ENCODE data around the gene TMEM174.

TMEM174 gene

GRCh38 chr5:73139485-73139884 is 33.5 kb upstream of the TMEM174 start:
- H3K14ac ChIP-seq (ENCODE audit: low read length), result no peak overlapping the region
- peaks cover 0 to 12% (median 0%) of the 10 kb centered on the region in 3 experiments for H3K27me3 ChIP-seq (ENCODE audit: control insufficient read depth in 3 of 3, insufficient read depth in 3 of 3, low read depth in 1 of 3, low read length in 3 of 3)
- no peak overlapping the region for H2BK5ac ChIP-seq (ENCODE audit: low read length)
- DNase-seq (ENCODE audit: low spot score), result no peak
- H3K4me3 ChIP-seq (ENCODE audit: low read length in 2 of 2), result no peak overlapping the region
- no peak overlapping the region for H4K8ac ChIP-seq (ENCODE audit: low read depth, low read length)
- H2BK120ac ChIP-seq (ENCODE audit: low read depth, low read length), result no peak overlapping the region
- no peaks in the 10 kb centered on the region for H3K79me1 ChIP-seq (ENCODE audit: low read depth, low read length)
- no peak overlapping the region for H2BK15ac ChIP-seq (ENCODE audit: low read length)
- H3K27ac ChIP-seq (replicated peaks; ENCODE audit: low read length), result no peak overlapping the region
- no peak overlapping the region for H2BK12ac ChIP-seq (ENCODE audit: low read length)
- H3K4me1 ChIP-seq (ENCODE audit: control insufficient read depth in 2 of 2, insufficient read depth in 1 of 2, low read depth in 1 of 2, low read length in 2 of 2), result peaks cover 0 to 7% of the 10 kb centered on the region in 2 donors
- H2AK5ac ChIP-seq (ENCODE audit: low read depth, low read length), result no peak overlapping the region
- no peaks in the 10 kb centered on the region for H3K9me3 ChIP-seq (replicated peaks in 1 of 2; ENCODE audit: control insufficient read depth in 2 of 2, insufficient read depth in 1 of 2, low read depth in 1 of 2, low read length in 2 of 2)
- no peaks in the 10 kb centered on the region for H3K36me3 ChIP-seq (replicated peaks in 1 of 2; ENCODE audit: control insufficient read depth in 2 of 2, insufficient read depth in 2 of 2, low read length in 2 of 2)
- WGBS, 2 donors (ENCODE audit: extremely low coverage in 2 of 2, insufficient read length in 2 of 2, insufficient replicate concordance in 1 of 2), result no CpG with 5 or more reads among the region's 3 CpGs
- no peak overlapping the region for H4K91ac ChIP-seq (ENCODE audit: low read depth, low read length, poor library complexity)
- no peak overlapping the region for H3K23ac ChIP-seq (ENCODE audit: low read depth, low read length, poor library complexity)
- H3K4ac ChIP-seq (ENCODE audit: low read length), result no peak overlapping the region
- no peak overlapping the region for H3K18ac ChIP-seq (ENCODE audit: low read length)
- H3K4me2 ChIP-seq (ENCODE audit: insufficient read depth, low read length, poor library complexity, severe bottlenecking), result no peak overlapping the region
- H3K9ac ChIP-seq (ENCODE audit: low read depth, low read length, poor library complexity), result no peak overlapping the region
- no peak overlapping the region for H2AFZ ChIP-seq (ENCODE audit: low read length)

- Histone ChIP-seq H2AK5ac (ENCODE audit: low read depth, low read length) (no peak overlapping the region), H4K8ac (ENCODE audit: low read depth, low read length) (no peak overlapping the region), H4K91ac (ENCODE audit: low read depth, low read length, poor library complexity) (no peak overlapping the region), H3K27me3 (ENCODE audit: control insufficient read depth in 3 of 3, insufficient read depth in 3 of 3, low read depth in 1 of 3, low read length in 3 of 3) (peaks cover 0 to 20% (median 0%) of the 10 kb centered on the region in 3 experiments), H2AFZ (ENCODE audit: low read length) (no peak overlapping the region), H3K36me3 (replicated peaks in 1 of 2; ENCODE audit: control insufficient read depth in 2 of 2, insufficient read depth in 2 of 2, low read length in 2 of 2) (no peaks in the 10 kb centered on the region), H3K18ac (ENCODE audit: low read length) (no peak overlapping the region), H3K9me3 (replicated peaks in 1 of 2; ENCODE audit: control insufficient read depth in 2 of 2, insufficient read depth in 1 of 2, low read depth in 1 of 2, low read length in 2 of 2) (no peaks in the 10 kb centered on the region), H3K9ac (ENCODE audit: low read depth, low read length, poor library complexity) (no peak overlapping the region), H2BK120ac (ENCODE audit: low read depth, low read length) (no peak overlapping the region), H2BK15ac (ENCODE audit: low read length) (no peak overlapping the region), H2BK12ac (ENCODE audit: low read length) (no peak overlapping the region), H3K4me2 (ENCODE audit: insufficient read depth, low read length, poor library complexity, severe bottlenecking) (no peak overlapping the region), H3K4me1 (ENCODE audit: control insufficient read depth in 2 of 2, insufficient read depth in 1 of 2, low read depth in 1 of 2, low read length in 2 of 2) (peaks cover 0 to 7% of the 10 kb centered on the region in 2 donors), H3K79me1 (ENCODE audit: low read depth, low read length) (no peaks in the 10 kb centered on the region), H3K14ac (ENCODE audit: low read length) (no peak overlapping the region), H3K27ac (replicated peaks; ENCODE audit: low read length) (no peak overlapping the region), H3K23ac (ENCODE audit: low read depth, low read length, poor library complexity) (no peak overlapping the region), H3K4ac (ENCODE audit: low read length) (no peak overlapping the region), H3K4me3 (ENCODE audit: low read length in 2 of 2) (no peak overlapping the region), H2BK5ac (ENCODE audit: low read length) (no peak overlapping the region)
- no peak for DNase-seq (ENCODE audit: low spot score)
- no CpG with 5 or more reads among the region's 1 CpG for WGBS, 2 donors (ENCODE audit: extremely low coverage in 2 of 2, insufficient read length in 2 of 2, insufficient replicate concordance in 1 of 2)
Measured at GRCh38 chr5:73140801-73141200, 32.2 kb upstream of the TMEM174 start.

GRCh38 chr5:73142035-73142434 is 31.0 kb upstream of the TMEM174 start:
- H3K4me1 ChIP-seq (ENCODE audit: control insufficient read depth in 2 of 2, insufficient read depth in 1 of 2, low read depth in 1 of 2, low read length in 2 of 2), result no peaks in the 10 kb centered on the region
- no peak overlapping the region for H3K4ac ChIP-seq (ENCODE audit: low read length)
- no peak overlapping the region for H3K4me3 ChIP-seq (ENCODE audit: low read length in 2 of 2)
- H2BK15ac ChIP-seq (ENCODE audit: low read length), result no peak overlapping the region
- H3K79me1 ChIP-seq (ENCODE audit: low read depth, low read length), result no peaks in the 10 kb centered on the region
- H2BK120ac ChIP-seq (ENCODE audit: low read depth, low read length), result no peak overlapping the region
- no peak overlapping the region for H2AK5ac ChIP-seq (ENCODE audit: low read depth, low read length)
- H4K8ac ChIP-seq (ENCODE audit: low read depth, low read length), result no peak overlapping the region
- H2AFZ ChIP-seq (ENCODE audit: low read length), result no peak overlapping the region
- H3K36me3 ChIP-seq (replicated peaks in 1 of 2; ENCODE audit: control insufficient read depth in 2 of 2, insufficient read depth in 2 of 2, low read length in 2 of 2), result no peaks in the 10 kb centered on the region
- H3K14ac ChIP-seq (ENCODE audit: low read length), result no peak overlapping the region
- no peaks in the 10 kb centered on the region for H3K9me3 ChIP-seq (replicated peaks in 1 of 2; ENCODE audit: control insufficient read depth in 2 of 2, insufficient read depth in 1 of 2, low read depth in 1 of 2, low read length in 2 of 2)
- H3K23ac ChIP-seq (ENCODE audit: low read depth, low read length, poor library complexity), result no peak overlapping the region
- H3K27me3 ChIP-seq (ENCODE audit: control insufficient read depth in 3 of 3, insufficient read depth in 3 of 3, low read depth in 1 of 3, low read length in 3 of 3), result peaks cover 0 to 23% (median 0%) of the 10 kb centered on the region in 3 experiments
- WGBS, 2 donors (ENCODE audit: extremely low coverage in 2 of 2, insufficient read length in 2 of 2, insufficient replicate concordance in 1 of 2), result no CpG with 5 or more reads among the region's 8 CpGs
- no peak overlapping the region for H2BK5ac ChIP-seq (ENCODE audit: low read length)
- DNase-seq (ENCODE audit: low spot score), result no peak
- H3K4me2 ChIP-seq (ENCODE audit: insufficient read depth, low read length, poor library complexity, severe bottlenecking), result no peak overlapping the region
- H3K18ac ChIP-seq (ENCODE audit: low read length), result no peak overlapping the region
- no peak overlapping the region for H4K91ac ChIP-seq (ENCODE audit: low read depth, low read length, poor library complexity)
- H3K9ac ChIP-seq (ENCODE audit: low read depth, low read length, poor library complexity), result no peak overlapping the region
- no peak overlapping the region for H2BK12ac ChIP-seq (ENCODE audit: low read length)
- no peak overlapping the region for H3K27ac ChIP-seq (replicated peaks; ENCODE audit: low read length)

GRCh38 chr5:73143716-73144115 is 29.3 kb upstream of the TMEM174 start:
- H3K4ac ChIP-seq (ENCODE audit: low read length), result no peak overlapping the region
- H3K27me3 ChIP-seq (ENCODE audit: control insufficient read depth in 3 of 3, insufficient read depth in 3 of 3, low read depth in 1 of 3, low read length in 3 of 3), result peaks cover 0 to 23% (median 0%) of the 10 kb centered on the region in 3 experiments
- H4K91ac ChIP-seq (ENCODE audit: low read depth, low read length, poor library complexity), result no peak overlapping the region
- no peaks in the 10 kb centered on the region for H3K4me1 ChIP-seq (ENCODE audit: control insufficient read depth in 2 of 2, insufficient read depth in 1 of 2, low read depth in 1 of 2, low read length in 2 of 2)
- no peak overlapping the region for H3K4me3 ChIP-seq (ENCODE audit: low read length in 2 of 2)
- DNase-seq (ENCODE audit: low spot score), result no peak
- no peak overlapping the region for H4K8ac ChIP-seq (ENCODE audit: low read depth, low read length)
- H3K9me3 ChIP-seq (replicated peaks in 1 of 2; ENCODE audit: control insufficient read depth in 2 of 2, insufficient read depth in 1 of 2, low read depth in 1 of 2, low read length in 2 of 2), result no peaks in the 10 kb centered on the region
- no peak overlapping the region for H2BK5ac ChIP-seq (ENCODE audit: low read length)
- no peak overlapping the region for H2BK15ac ChIP-seq (ENCODE audit: low read length)
- H3K36me3 ChIP-seq (replicated peaks in 1 of 2; ENCODE audit: control insufficient read depth in 2 of 2, insufficient read depth in 2 of 2, low read length in 2 of 2), result no peaks in the 10 kb centered on the region
- no peak overlapping the region for H2BK120ac ChIP-seq (ENCODE audit: low read depth, low read length)
- H3K9ac ChIP-seq (ENCODE audit: low read depth, low read length, poor library complexity), result no peak overlapping the region
- no peak overlapping the region for H3K27ac ChIP-seq (replicated peaks; ENCODE audit: low read length)
- no peaks in the 10 kb centered on the region for H3K79me1 ChIP-seq (ENCODE audit: low read depth, low read length)
- no CpG with 5 or more reads among the region's 6 CpGs for WGBS, 2 donors (ENCODE audit: extremely low coverage in 2 of 2, insufficient read length in 2 of 2, insufficient replicate concordance in 1 of 2)
- no peak overlapping the region for H2BK12ac ChIP-seq (ENCODE audit: low read length)
- H3K23ac ChIP-seq (ENCODE audit: low read depth, low read length, poor library complexity), result no peak overlapping the region
- no peak overlapping the region for H2AFZ ChIP-seq (ENCODE audit: low read length)
- H3K18ac ChIP-seq (ENCODE audit: low read length), result no peak overlapping the region
- no peak overlapping the region for H3K14ac ChIP-seq (ENCODE audit: low read length)
- H3K4me2 ChIP-seq (ENCODE audit: insufficient read depth, low read length, poor library complexity, severe bottlenecking), result no peak overlapping the region
- no peak overlapping the region for H2AK5ac ChIP-seq (ENCODE audit: low read depth, low read length)
